CD4-positive, alpha-beta T cell treated with Interferon gamma for 1 hour (primary cell): ENCODE measurements around the gene DDX52.
A peak's percentile ranks its signal among the peaks of the same experiment; 100 is the strongest.
"Not testable (repeated sequence)": the region's sequence is repeated elsewhere in the genome, so short reads cannot be mapped to it uniquely, and the experiment has no call there.

Experiments used
- DNase-seq: peaks from one replicate; pipeline ENCODE4 v3.0.0-alpha.2; 2020

Gene DDX52

DNA sequence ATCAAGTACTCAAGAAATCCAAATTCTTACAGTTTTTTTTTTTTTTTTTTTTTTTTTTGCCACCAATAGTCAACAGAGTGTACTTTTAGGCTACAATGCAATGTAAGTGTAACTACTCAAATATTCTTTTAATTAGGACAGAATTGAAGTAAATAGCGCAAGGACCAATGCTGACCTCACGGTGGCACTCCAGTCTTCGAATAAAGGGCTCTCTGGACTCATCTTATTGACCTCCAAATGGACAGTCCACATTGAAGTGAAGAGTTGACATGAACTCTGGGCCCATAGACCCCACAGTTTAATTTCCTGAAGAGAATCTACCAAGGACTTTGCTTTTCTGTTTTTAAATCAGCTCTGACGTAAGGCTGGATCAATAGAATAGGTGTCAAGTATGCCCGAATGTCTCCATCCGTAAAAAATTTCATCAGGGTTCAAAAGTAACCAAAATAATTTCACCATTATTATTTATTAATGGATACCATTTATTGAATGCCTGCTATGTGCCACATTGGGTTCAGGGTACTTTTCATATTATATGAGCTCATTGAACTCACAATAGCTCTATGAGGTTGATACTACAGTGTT, 7.3 kb upstream of the DDX52 start:
- DNase-seq = no peak

- DNase-seq = no peak
These were observed 5.3 kb upstream of the DDX52 start for GRCh38 chr17:37648555-37648954.

GRCh38 chr17:37647856-37648255, 4.6 kb upstream of the DDX52 start:
- DNase-seq = no peak

GRCh38 chr17:37643869-37644268, 623 bp upstream of the DDX52 start:
- DNase-seq = no peak

GRCh38 chr17:37642681-37643080, 565 bp downstream of the DDX52 start:
- no peak for DNase-seq

DNA sequence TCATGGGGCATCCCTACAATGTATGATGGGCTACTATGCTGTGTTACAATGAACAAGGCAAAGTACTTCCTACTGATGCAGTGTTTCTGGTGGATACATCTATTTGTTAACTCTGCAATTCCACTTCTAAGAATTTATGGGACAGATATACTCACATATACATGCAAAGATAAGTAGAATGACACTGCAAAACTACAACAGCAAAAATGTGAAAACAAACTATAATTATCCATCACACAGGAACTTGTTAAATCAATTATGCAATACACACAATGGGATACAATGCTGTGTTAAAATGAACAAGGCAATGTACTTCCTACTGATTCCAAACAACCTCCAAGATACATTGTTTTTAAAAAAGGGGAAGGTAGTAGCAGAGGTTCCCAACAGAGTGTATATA, 3.2 kb downstream of the DDX52 start:
- no peak for DNase-seq

DNA sequence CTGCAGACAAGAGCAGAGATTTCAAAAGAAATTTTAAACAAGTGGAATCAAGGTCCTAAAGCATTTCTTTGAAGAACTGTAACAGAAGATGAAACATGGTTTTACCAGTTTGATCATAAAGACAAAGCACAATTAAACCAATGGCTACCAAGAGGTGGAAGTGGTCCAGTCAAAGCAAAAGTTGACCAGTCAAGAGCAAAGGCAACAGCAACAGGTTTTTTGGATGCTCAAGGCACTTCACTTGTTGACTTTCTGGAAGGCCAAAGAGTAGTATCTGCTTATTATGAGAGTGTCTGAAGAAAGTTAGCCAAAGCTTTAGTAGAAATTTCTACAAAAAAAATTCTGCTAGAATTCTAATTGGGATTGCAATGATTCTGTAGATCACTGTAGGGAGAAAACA, 5.3 kb downstream of the DDX52 start:
- no peak for DNase-seq

DNA sequence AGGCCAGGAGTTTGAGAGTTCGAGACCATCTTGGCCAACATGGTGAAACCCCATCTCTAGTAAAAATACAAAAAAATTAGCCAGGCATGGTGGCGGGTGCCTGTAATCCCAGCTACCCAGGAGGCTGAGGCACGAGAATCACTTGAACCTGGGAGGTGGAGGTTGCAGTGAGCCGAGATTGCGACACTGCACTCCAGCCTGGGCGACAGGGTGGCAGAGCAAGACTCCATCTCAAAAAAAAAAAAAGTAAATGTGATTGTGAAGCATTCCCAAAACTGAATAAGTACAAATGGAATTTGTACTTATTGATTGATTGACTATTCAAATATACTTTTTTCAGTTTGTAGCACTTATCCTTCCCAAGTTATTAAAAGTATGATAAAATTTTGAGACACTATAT, 26.8 kb downstream of the DDX52 start:
- not testable (repeated sequence) for DNase-seq

DNA sequence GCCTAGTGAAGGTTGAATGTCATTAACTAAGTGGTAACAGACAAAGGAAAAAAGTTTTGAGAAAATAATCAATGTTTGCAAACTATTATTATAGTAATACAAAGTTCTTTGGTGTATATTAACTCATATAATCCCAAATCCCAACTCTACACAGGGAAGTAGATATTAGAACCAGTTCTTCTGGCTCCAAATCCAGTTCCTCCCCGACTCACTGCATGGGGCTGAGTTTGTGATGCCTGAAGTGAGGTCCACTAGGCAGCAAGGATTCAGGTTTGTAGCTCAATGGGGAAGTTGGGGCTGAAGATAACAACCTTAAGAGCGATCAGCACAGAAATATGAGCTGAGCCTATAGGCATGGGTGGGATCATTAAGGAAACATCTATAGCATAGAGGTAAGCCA, 28.4 kb downstream of the DDX52 start:
- DNase-seq = no peak

- DNase-seq = no peak
These were observed 28.9 kb downstream of the DDX52 start for GRCh38 chr17:37614391-37614790.

- DNase-seq = no peak
These were observed 32.3 kb downstream of the DDX52 start for GRCh38 chr17:37610971-37611370.

GRCh38 chr17:37610041-37610420, 33.2 kb downstream of the DDX52 start:
- DNase-seq = not testable (repeated sequence)

DNA sequence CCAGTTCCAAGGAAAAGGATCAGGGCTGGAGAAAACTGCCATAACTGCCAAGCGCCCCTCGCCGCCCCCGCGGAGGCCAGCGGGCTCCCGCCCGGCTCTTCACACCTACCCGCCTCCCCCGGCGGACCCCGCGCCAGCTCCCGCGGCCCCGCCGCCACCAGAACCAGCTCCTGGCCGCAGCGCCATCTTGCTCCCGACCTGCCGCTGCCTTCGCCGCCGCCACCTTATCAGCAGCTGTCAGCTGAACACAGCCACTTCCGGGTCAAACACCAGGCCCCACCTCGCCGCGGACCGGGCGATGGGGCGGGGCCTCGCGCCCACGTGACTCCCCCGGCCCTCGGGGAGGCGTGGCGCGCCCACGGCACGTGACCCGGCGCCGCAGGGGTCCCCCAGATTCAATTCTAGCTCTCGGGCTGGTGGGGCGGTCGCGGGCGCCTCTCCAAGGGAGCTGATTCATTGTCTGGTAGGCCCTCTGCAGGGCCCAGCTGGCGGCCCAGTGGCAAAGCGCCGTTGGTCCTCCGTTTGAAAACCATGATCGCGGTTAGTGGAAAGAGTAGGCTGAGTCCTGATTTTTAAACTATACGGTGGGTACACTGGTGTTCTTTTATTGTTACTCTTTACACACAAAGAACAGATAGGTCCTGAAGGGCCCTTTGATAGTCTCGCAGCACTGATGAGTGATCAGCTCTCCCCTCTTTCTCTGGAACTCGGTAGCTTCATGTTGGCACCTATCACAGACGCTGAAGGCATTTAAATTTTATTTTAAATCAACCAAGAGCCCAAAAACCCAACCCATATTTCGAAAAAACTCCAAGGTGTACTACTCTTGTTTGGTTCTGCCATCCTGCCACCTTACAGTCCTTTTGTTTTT, 33.8 kb downstream of the DDX52 start, which contains the start of gene SYNRG:
Gene SYNRG, minus strand, starts transcription at position 249 of the 871 bp plus-strand sequence. Its CDS starts 63 bp downstream, at position 186.
- DNase-seq = peak; percentile 96

GRCh38 chr17:37608351-37609169, 34.7 kb downstream of the DDX52 start:
- DNase-seq = no peak

- DNase-seq = peak; percentile 16
These were observed 35.5 kb downstream of the DDX52 start for GRCh38 chr17:37607637-37608331.

GRCh38 chr17:37605813-37606505, 37.3 kb downstream of the DDX52 start:
- DNase-seq = peak; percentile 22

DNA sequence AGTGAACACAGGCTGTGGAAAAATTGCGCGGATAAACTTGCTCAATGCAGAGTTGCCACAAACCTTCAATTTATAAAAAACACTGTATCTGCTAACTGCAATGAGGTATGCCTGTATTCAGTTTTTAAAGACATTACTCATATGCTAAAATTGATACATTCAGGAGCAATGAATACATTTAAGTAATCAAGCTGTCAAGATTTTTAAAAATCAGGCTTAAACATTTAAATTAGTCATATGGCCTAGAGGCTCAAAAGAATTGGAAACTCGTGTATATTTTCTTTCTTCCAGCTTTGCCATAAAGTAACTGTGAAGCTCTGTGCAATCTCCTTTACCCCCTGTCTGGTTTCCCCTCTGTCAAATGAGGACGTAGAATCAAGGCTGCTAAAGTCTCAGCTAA, 38.2 kb downstream of the DDX52 start:
- no peak for DNase-seq

GRCh38 chr17:37604556-37604955, 38.7 kb downstream of the DDX52 start:
- no peak for DNase-seq

- no peak for DNase-seq
These were observed 45.1 kb downstream of the DDX52 start for GRCh38 chr17:37598145-37598544.

DNA sequence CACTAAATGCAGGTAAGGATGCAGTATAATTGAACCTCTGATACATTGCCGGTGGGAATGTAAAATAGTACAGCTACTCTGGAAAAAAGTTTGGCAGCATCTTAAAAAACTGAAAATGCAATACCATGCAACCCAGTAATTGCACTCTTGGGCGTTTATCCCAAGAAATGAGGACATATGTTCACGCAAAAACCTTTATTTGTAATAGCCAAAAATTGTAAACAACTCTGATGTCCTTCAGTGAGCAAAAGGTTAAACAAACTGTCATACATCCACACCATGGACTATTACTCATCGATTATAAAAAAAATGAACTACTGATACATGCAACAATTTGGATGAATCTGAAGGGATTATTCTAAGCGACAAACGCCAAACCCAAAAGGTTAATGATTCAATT, 51.0 kb downstream of the DDX52 start:
- DNase-seq = no peak

- no peak for DNase-seq
These were observed 58.2 kb downstream of the DDX52 start for GRCh38 chr17:37585066-37585465.

- DNase-seq = no peak
These were observed 67.0 kb downstream of the DDX52 start for GRCh38 chr17:37576281-37576680.
